ENCODE data around the gene WASF3.

WASF3 gene

DNA sequence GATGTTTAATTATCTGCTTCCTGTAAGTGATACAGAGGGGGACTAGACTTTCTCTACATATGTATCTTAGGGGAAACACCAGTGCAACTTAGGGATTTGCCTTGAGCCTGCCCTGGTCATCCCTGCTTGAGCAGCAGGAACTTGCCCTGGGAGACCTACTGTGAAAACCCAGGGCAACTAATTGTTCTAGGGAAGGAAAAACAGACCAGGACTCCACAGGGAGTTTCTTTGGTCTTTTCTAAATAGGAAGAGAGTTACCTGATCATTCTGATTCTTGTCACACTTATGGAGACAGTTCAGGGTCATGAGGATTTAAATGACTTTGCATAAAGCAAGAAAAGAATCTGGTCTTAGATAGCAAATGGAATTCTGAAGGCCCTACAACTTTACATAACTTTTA, 89.1 kb downstream of the WASF3 start:
- DNase-seq: no peak

DNA sequence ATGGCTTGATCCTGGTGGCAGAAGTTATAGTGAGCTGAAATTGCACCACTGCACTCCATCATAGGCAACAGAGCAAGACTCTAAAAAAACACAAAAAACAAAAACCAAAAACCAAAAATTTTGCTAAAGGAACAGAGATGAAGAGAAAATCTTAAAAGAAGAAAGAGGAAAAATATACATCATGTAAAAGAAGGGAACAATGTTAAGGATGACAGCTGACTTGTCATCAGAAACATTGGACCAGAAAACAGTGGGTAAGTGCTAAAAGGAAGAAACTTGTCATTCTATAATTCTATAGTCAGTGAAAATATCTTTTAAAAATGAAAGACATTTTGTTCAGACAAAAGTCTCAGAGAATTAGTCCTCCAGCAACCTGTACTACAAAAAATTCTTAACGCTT, 93.8 kb downstream of the WASF3 start:
- DNase-seq: no peak

DNA sequence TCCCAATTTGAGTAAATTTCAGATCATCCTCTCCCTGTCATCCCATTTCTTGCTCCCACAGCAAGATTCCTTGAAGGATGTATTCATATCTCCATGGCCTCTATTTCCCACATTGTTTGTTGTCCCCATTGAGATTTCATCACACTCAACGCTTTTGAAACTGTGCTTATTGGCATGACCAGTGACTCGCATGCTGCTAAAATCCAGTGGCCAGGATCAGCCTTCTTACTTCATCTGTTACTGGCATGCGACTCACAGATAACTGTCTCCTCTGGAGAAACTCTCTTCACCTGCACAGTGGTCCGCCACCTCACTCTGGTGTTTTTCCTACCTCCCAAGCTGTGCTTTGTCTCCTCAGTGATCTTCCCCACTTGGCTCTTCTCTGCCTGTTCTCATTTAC, 95.8 kb downstream of the WASF3 start:
- no peak for DNase-seq

DNA sequence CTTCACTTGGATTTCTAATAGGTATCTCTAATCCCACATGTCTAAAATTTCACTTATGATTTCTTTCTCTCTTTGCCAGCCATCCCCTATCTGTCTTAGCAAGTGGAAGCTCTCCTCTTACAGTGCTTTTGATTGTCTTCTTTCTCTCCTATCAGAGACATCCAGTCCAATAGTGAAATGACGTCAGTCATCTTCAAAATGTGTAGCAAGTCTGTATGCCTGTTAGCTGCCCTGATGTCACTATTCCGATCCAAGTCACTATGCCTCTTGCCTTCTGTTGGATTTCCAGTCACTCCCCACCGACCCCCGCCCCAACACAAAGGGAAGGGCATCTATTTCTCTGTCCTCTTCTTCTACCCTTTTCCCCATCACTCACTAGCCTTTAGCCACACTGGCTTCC, 96.4 kb downstream of the WASF3 start:
- no peak for DNase-seq

DNA sequence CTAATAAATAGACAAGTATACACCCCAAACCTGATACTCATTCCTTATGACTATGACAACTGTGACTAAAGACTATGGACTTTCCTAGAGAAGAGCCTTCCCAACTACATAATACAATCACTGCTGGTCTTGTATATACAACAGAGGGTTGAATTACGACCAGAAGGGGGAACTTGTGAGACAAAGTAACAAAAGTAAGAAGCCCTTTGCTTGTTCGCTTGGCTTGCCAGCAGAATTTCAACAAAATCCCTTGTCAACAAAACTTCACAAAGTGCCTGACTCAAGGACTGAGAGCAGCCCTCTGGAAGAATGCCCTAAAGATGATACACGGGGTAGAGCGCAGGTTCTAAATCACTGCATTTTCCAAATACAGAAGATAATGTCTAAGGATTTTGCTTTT, 99.4 kb downstream of the WASF3 start:
- DNase-seq: no peak

DNA sequence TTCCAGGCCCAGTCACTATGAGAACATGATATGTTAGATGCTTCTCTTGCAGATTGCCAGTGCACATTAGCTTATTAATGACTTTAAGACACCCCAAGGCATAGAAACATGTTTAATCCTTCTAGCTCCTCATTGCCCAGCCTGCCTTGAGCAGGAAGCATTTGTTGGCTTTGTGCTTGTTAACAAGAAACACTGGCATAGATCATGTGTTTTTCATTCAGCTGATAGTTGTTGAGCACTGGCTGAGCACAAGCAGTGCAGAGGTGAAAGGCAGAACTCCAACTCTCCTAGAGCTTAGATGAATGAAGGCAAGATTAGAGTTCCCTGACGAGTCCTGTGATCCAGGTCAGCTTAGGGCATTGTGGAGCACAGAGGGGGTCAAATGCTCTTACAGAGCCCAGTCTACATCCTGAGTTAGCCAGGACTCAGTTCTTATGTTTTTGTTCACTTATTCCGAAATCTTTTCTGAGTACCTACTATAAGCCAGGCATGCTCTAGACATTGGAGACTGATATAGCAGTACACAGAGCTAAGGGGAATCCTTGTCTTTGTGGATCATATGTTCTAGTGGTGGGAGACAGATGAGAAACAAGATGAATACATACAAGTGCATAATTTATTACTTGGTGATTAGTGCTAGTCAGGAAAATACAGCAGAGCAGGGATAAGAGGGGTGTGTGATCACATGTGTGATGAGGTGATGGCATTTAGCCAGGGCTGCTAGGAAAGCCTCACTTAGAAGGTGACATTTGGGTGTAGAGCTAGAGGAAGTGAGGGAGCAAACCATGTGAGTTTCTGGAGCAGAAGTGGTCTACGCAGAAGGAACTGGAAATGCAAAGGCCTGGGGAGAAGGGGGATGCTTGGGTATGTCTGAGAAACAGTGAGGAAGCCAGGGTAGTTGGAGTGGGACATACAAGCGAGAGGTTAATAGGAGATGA, 101.2 kb downstream of the WASF3 start:
- DNase-seq: no peak

DNA sequence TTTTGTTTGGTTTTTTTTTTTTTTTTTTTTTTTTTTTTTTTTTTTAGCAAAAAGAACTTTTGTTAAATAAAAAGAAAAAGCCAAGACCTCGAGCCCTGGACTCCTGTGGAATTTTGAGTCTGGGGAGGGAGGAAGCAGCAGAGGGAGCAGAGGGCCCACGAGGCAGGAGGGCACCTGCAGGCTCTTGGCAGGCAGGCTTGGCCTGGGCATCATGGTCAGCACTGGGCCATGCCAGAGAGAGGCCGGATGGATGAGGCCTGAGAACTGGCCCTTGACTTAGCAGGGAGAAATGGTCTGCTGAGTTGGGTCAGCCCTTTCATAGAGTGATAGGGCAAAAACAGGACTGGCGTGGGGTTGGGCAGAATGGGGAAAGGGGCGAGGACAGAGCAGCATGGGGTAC, 102.7 kb downstream of the WASF3 start:
- DNase-seq: no peak

DNA sequence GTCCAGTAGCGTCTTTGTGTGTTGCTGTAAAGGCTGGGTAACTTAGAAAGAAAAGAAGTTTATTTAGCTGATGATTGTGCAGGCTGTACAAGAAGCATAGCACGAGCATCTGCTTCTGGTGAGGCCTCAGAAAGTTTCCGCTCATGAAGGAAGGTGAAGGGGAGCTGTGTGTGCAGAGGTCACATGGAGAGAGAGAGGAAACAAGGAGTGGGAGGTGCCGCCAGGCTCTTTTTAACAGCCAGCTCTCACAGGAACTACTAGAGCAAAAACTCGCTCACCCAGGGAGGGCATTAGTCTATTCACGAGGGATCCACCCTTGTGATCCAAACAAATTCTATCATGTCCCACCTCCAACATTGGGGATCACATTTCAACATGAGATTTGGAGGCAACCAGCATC, 103.3 kb downstream of the WASF3 start:
- DNase-seq: no peak

DNA sequence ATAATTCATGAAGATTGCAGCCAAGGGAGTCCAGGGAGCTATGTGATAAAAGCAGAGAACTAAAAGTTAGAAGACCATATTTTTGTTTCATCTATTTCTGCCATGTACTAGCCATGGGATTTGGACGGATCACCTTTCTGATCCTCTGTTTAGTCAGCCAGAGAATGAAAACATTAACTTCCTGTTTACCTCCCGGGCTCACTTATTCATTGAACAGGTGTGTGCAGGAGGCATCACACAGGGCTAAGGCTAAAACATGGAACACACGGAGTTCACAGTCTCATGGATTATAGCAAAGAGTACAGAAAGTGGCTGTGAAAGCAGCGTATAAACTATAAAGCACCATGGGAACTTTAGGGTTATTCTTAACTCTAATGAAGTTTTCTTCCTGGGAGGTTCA, 106.3 kb downstream of the WASF3 start:
- peak; percentile 36 for DNase-seq

DNA sequence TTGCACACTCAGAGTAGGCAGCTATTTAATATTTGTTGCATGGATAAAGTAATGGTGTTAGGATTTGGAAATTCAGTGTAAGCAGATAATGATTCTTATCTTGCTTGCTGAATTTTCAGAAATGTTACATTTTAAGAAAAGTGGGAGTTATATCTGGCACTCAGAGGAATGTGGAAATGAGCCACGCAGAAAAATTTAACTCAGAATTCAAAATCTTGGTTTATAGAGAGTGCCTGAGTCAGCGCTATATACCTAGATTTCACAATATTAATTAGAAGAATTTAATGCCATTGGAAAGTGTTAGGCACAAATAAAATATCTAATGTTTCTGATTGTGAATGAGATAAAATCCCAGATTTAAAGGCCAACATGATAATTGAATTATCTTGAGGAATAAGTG, 106.8 kb downstream of the WASF3 start:
- DNase-seq: no peak

DNA sequence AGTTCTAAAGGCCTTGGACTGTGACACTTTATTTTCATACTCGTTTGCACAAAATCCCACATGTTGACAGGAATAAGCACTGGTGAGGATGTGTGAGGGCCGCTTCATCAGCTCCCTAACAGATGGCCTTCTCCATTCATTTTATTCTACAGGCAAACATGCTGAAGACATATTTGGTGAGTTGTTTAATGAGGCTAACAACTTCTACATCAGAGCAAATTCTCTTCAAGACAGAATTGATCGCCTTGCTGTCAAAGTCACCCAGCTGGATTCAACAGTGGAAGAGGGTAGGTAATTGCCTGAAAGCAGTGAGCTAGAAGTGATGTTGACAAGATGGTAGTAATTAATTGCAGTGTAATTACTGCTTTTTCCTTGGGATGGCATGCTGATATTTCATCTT, 107.4 kb downstream of the WASF3 start:
- DNase-seq: no peak

DNA sequence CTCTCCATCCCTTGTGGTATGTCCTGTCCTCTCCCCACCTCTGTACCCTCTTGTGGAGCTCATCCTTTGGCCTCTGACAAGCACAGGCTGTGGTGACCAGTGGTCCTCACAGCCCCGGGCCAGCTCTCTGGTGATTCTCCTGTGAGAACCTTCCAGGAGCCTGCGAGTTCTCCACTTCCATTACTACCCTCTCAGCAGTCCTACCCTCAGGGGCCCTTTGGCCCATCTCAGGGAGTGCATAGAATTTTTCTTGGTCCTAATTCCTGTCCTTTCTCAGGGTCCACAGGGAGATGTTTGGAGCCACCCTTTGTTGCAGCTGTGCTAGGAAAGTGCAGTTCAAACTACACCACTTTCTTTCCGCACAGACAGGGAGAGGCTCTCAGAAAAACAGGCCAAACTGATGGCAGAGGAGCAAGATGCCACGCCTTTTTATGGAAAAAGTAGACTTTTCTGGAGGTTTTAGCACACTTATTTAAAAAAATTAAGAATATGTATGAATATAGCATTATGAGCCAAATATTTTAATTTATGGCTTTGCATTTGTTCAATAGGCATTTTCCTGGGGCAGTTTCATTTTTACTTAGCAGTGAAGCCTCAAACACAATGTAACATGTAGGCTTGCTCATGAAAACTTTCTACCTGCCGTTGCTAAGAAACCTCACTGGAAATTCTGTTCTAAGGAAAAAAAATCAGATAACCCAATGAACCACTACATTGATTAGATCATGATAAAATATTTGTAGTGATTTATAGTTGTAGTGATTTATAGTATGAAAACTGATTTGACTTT, 111.1 kb downstream of the WASF3 start:
- no peak for DNase-seq

DNA sequence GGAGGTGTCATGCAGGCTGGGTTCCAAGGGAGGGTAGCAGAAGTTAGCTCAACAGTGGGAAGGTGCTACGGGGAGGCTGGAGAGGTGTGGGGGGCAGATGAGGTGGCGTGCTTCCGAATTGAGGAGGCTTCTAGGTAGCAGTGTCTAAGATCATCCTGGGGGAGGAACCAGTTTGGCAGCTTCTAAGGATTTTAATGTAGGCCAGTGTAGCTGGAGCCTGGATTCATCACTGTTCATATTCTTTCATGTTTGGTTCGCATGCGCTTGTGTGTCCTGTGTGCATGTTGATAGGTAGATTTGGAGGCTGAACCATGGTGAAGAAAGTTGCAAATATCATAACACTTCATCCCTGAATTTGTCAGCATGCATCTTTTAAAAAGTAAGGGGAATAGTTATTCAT, 116.4 kb downstream of the WASF3 start:
- no peak for DNase-seq

DNA sequence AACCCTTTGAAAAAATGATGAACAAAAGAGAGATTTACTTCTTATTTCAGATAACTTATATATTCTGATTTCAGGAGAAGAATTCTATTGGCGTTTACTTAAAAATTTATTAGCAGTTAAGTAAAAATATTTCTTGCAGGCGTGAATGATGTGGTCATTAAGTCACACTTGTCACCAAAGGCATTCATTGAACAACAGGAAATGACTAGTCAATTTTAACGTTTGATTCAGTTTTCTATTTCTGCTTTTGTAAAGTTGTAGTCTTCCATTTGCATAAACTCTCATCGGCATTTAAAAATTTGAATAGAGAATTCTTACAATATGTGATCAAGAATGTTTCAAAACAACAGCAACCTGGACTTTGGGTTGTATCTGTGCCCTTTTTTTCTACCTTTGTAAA, 119.7 kb downstream of the WASF3 start:
- DNase-seq: no peak

DNA sequence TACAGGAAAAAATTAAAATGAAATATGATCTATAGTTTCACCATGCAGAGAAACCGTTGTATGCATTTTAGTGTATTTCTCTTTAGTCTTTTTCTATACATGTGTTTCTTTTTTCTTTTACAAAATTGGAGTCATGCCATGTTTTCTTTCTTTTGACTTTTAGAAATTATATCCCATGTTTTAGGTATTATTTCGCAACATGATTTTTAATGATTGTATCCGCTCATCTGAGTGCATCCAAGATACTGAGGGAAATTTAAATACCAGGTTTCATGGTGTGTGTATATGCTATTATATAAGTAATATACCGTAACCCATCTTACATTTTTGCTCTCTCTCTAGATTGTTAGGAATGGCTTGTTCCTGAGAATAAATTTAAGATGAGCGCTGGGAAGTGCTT, 120.8 kb downstream of the WASF3 start:
- no peak for DNase-seq

DNA sequence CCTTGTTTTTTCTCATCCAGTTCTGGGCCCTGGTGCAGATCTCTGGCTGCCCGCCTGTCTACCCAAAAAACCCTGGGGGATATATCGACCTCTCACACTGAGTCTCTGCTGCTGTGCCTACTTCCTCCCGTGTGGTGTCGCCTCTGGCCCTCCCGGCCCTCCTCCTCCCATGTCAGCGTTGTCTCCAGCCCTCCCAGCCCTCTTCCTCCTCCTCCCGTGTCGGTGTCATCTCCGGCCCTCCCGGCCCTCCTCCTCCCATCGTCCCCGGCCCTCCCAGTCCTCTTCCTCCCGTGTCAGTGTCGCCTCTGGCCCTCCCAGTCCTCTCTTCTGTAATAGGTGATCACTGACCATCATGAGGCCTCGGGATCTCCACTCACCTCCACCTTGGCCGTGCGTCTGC, 121.3 kb downstream of the WASF3 start:
- DNase-seq: no peak

DNA sequence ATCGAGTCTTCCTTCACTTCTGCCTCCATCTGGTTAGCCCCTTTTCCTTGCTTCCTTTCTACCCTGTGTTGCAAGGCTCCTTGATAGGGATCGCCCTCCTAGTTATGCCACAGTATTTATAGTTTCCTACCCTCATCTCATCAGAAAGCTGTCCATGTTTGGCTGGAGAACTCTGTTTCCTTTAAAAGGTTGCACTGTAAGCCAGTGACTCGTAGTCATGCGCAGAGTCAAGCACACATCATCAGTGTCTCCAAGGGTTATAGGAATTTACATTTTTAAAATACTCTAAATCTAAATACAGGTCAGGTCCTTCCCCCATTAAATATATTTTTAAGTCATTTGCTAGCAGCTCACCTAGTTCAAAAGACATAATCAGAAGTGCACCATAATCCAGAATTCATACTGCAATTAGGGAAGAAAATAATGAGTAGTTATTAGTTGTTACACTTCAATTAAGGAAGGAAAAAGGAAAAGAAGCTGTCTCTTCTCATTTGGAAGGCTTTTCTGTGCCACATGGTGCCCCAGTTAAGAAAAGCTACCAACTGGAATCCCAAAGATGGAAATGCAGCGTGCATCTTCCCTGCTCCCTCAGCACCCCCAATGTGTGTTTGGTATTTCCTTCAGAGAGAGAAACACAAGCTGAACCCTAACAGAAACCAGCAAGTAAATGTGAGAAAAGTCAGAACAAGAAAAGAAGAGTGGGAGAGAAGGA, 122.1 kb downstream of the WASF3 start:
- no peak for DNase-seq

DNA sequence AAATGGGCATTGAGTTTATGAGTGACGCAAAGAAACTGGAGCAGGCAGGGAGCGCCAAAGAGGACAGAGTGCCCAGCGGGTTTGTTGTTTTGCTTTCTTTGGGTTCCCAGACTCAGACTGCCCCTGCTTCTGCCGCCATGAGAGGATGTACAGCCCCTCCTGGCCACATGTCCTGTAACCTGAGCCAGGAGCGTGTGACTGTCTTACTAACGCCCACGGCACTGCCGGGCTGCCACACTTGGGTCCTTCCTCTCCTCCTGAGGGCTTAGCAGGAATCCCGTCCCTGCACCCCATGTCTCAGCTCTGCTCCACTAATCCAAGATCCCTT, 122.6 kb downstream of the WASF3 start:
- no peak for DNase-seq

DNA sequence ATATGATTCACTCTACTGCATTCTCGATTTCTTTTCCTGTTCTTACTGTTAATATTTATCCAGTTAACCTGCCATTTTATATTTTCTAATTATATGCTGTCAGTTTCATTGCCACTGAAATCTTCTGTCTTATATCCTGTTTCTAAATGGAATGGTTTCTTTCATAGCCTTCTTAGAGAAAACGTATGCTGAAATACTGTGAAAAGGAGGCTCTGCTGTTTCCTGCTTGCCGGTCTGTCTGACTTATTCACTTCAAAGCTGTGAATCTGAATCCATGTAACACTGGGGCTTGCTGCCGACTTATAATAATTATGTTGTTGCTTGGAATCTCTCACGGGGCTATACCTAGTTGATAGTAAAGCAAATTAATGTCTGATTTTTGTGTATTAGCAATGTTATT, 123.1 kb downstream of the WASF3 start:
- no peak for DNase-seq

DNA sequence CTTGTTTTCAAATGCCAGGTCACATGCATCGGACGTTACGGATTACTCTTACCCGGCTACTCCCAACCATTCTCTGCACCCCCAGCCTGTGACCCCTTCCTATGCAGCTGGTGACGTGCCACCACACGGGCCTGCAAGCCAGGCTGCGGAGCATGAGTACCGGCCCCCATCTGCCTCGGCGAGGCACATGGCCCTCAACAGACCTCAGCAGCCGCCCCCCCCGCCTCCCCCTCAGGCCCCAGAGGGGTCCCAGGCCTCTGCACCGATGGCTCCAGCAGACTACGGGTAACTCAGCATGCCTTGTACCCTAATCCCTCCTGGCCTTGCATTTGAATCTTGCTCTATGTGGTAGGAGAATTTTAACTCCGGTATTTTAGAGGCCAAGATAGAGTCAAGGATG, 123.6 kb downstream of the WASF3 start:
- DNase-seq: no peak

DNA sequence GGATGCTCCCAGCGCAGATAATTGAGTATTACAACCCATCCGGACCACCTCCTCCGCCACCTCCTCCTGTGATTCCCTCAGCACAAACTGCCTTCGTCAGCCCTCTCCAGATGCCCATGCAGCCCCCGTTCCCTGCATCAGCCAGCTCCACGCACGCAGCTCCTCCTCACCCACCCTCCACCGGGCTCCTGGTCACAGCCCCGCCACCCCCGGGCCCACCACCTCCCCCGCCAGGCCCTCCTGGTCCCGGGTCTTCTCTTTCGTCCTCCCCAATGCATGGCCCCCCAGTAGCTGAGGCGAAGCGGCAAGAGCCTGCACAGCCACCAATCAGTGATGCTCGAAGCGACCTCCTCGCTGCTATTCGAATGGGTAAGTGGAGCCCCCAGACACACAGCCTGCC, 125.1 kb downstream of the WASF3 start:
- no peak for DNase-seq

DNA sequence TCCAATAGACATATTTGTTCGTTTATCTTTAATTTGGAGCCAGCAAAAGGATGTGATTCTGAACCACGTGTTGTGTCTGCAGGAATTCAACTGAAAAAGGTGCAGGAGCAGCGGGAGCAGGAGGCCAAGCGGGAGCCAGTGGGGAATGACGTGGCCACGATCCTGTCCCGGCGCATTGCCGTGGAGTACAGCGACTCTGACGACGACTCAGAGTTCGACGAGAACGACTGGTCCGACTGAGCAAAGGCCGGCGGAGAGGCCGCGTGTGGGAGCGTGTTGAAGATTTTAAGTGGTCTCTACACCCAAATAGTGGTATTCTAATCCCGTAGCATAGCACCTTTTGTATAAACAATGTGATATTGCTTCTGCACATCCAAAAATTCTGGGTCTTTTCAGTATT, 128.1 kb downstream of the WASF3 start:
- no peak for DNase-seq

DNA sequence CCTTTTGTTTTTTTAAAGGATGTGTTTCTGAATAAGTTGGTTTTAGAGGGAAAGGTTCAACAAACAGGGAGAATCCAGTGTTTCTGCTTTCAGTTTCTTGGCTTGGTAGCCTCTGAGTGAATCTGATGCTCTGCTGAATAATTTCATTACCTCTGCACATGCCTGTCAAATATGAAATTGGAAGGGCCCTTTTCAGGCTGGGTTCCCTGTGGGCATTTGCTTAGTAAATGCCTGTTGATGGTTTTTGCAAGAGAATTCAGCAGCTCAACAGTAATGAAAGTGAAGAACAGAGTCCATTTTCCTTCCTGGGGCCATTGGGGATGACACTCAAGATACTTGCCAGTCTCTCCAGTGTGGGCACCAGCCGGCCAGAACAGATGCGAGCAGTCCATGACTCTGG, 128.8 kb downstream of the WASF3 start:
- no peak for DNase-seq

DNA sequence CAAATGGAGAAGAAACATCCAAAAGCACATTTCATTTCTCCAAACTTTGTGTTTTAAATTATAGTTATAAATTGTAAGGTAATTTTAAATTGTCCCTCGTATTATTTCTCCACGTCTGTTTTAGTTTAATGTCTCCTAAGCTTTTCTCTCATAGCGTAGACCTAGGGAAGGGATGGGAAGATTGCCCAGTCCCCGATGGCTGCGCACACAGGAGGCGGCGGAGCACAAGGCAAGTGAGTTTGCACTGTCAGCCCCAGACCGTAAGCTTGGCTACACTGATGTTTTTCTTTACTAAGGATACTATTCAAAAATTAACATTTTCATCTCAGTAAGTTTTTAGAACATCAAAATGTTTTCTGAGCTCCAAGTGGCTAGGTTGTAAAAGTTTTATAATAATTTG, 130.8 kb downstream of the WASF3 start:
- DNase-seq: no peak

Data from NCI-H526 treated with DMSO at 0.1 percent for 48 hours (cell line).